Measurements from ENCODE around the gene HSF4. TPM values are rescaled to one million over a fixed set of nuclear protein-coding genes. Genes with fewer than 3 reads are reported as not detected.
A peak's percentile ranks its signal among the peaks of the same experiment; 100 is the strongest.

Gene HSF4
- total RNA-seq, 1 experiment from 2014 or later = 13.9 TPM

DNA sequence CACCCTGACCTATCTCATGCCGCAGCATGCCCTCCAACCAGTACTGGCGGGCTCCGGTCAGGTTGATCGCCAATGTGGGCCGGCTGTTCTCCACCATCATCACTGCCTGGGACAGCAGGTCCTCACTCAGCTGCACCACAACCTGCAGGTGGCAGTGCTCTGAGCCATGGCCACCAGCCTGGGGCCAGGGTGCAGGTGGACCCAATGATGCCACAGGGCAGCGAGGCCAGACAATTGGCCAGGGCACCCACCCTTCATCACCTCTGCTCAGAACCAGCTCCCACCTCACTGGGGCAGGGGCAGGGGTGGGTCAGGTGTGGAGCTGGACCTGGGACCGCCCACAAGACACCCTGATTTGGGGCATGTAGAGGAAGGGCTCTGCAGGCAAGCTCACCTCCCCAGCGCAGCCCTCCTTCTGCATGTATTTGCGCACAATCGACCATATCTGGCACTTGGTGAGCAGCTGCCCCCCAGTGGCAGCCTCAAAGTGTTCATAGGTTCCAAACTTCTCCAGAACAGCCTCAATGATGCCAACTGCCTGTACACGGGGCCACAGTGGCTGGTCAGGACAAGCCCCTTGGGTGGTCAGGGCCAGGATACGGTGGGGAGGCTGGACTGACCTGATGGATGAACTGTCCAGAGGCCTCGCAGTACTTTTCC, 15.0 kb downstream of the HSF4 start:
- H3K9me3 ChIP-seq (ENCODE audit: low read depth, low read length, poor library complexity, severe bottlenecking) = no peaks in the 10 kb centered on the region
- BruUV-seq (replicated peaks) = no TSS peak
- ChIA-PET CTCF (no interaction called here), POLR2A (ENCODE audit: low non-redundant PET) (no interaction called here)
- DNase-seq (ENCODE audit: low spot score) = peak; percentile 66
- H3K27me3 ChIP-seq (replicated peaks; ENCODE audit: insufficient read depth, low read depth, low read length, poor library complexity) = no peaks in the 10 kb centered on the region
- peaks cover 27% of the 10 kb centered on the region for H3K4me1 ChIP-seq (ENCODE audit: insufficient read depth, low read length, poor library complexity, severe bottlenecking)
- TF ChIP-seq EZH2 (IDR thresholded peaks at IDR 0.05; ENCODE audit: borderline replicate concordance, low read depth, low read length, poor library complexity, severe bottlenecking) (no peak), CTCF (conservative IDR thresholded peaks at IDR 0.05; ENCODE audit: low read depth, low read length) (peak; percentile 56)
- H3K27ac ChIP-seq (ENCODE audit: low read depth, low read length, poor library complexity, severe bottlenecking) = no peak overlapping the region
- no peaks in the 10 kb centered on the region for H3K36me3 ChIP-seq (ENCODE audit: insufficient read depth, low read length, poor library complexity, severe bottlenecking)
- intact Hi-C loops (cut with micrococcal nuclease; ENCODE audit: unreplicated experiment) = no loop called here
- H3K4me3 ChIP-seq (ENCODE audit: low read depth, low read length, poor library complexity, severe bottlenecking) = no peak overlapping the region

DNA sequence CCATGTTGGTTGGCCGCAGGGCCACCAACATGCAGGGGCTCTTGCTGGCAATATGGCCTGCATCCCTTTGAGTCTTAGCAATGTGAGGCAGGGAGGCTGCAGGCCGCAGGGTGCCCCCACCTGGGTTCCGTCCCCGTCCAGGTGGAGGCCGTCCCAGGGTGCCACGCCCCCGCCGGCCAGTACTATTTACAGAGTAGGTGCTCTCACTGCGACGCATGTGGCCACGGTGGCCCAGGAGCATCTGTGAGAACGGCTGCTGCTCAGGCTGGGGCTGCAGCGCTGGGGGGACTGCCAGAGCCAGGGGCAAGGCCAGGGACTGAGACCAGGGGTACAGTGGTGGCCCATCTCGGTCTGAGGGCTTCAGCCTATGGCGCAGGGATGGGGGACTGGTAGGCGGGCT, 15.6 kb downstream of the HSF4 start:
- Histone ChIP-seq H3K4me3 (ENCODE audit: low read depth, low read length, poor library complexity, severe bottlenecking) (no peak overlapping the region), H3K4me1 (ENCODE audit: insufficient read depth, low read length, poor library complexity, severe bottlenecking) (peaks cover 26% of the 10 kb centered on the region), H3K27ac (ENCODE audit: low read depth, low read length, poor library complexity, severe bottlenecking) (no peak overlapping the region), H3K9me3 (ENCODE audit: low read depth, low read length, poor library complexity, severe bottlenecking) (no peaks in the 10 kb centered on the region), H3K27me3 (replicated peaks; ENCODE audit: insufficient read depth, low read depth, low read length, poor library complexity) (no peaks in the 10 kb centered on the region), H3K36me3 (ENCODE audit: insufficient read depth, low read length, poor library complexity, severe bottlenecking) (no peaks in the 10 kb centered on the region)
- TF ChIP-seq CTCF (conservative IDR thresholded peaks at IDR 0.05; ENCODE audit: low read depth, low read length) (no peak), EZH2 (IDR thresholded peaks at IDR 0.05; ENCODE audit: borderline replicate concordance, low read depth, low read length, poor library complexity, severe bottlenecking) (no peak)
- ChIA-PET CTCF (no interaction called here), POLR2A (ENCODE audit: low non-redundant PET) (no interaction called here)
- no TSS peak for BruUV-seq (replicated peaks)
- intact Hi-C loops (cut with micrococcal nuclease; ENCODE audit: unreplicated experiment) = no loop called here
- DNase-seq (ENCODE audit: low spot score) = no peak

- Histone ChIP-seq H3K4me3 (ENCODE audit: low read depth, low read length, poor library complexity, severe bottlenecking) (no peak overlapping the region), H3K27me3 (replicated peaks; ENCODE audit: insufficient read depth, low read depth, low read length, poor library complexity) (no peaks in the 10 kb centered on the region), H3K27ac (ENCODE audit: low read depth, low read length, poor library complexity, severe bottlenecking) (no peak overlapping the region), H3K36me3 (ENCODE audit: insufficient read depth, low read length, poor library complexity, severe bottlenecking) (no peaks in the 10 kb centered on the region), H3K9me3 (ENCODE audit: low read depth, low read length, poor library complexity, severe bottlenecking) (no peaks in the 10 kb centered on the region), H3K4me1 (ENCODE audit: insufficient read depth, low read length, poor library complexity, severe bottlenecking) (peaks cover 25% of the 10 kb centered on the region)
- intact Hi-C loops (cut with micrococcal nuclease; ENCODE audit: unreplicated experiment) = no loop called here
- ChIA-PET CTCF (interaction anchor here (0.6 to 0.7 kb wide), 2 partner anchors 26 to 163 kb away, joined by 3 read pairs; no protein-coding TSS in a partner anchor), POLR2A (ENCODE audit: low non-redundant PET) (no interaction called here)
- no TSS peak for BruUV-seq (replicated peaks)
- DNase-seq (ENCODE audit: low spot score) = no peak
- TF ChIP-seq EZH2 (IDR thresholded peaks at IDR 0.05; ENCODE audit: borderline replicate concordance, low read depth, low read length, poor library complexity, severe bottlenecking) (no peak), CTCF (conservative IDR thresholded peaks at IDR 0.05; ENCODE audit: low read depth, low read length) (no peak)
Observed at GRCh38 chr16:67181346-67181745, 16.8 kb downstream of the HSF4 start.

Data from A673 (cell line).